IPS-NIHi7 (cell line): Measurements from ENCODE around the gene GLP2R.
A peak's percentile ranks its signal among the peaks of the same experiment; 100 is the strongest.
"Not testable (repeated sequence)": the region's sequence is repeated elsewhere in the genome, so short reads cannot be mapped to it uniquely, and the experiment has no call there.

ENCODE experiments used
- DNase-seq: peaks from one replicate; pipeline ENCODE4 v3.0.0; 2012; ENCODE audit warnings: mixed read lengths; ENCODE audit errors: extremely low spot score

The GLP2R gene

GRCh38 chr17:9825641-9826150 lies at the start of gene GLP2R:
GLP2R (plus strand) TSS chr17:9825924; CDS start chr17:9826064, 140 bp downstream.
- no peak for DNase-seq

GRCh38 chr17:9776911-9777310 lies 48.8 kb upstream of the GLP2R start:
- DNase-seq, result no peak

GRCh38 chr17:9780552-9780951 lies 45.2 kb upstream of the GLP2R start:
- no peak for DNase-seq

- DNase-seq, result no peak
Observed at GRCh38 chr17:9783050-9783449, 42.7 kb upstream of the GLP2R start.

GRCh38 chr17:9783465-9783864 lies 42.3 kb upstream of the GLP2R start:
- not testable (repeated sequence) for DNase-seq

- no peak for DNase-seq
Observed at GRCh38 chr17:9784544-9784943, 41.2 kb upstream of the GLP2R start.

- no peak for DNase-seq
Observed at GRCh38 chr17:9788601-9789000, 37.1 kb upstream of the GLP2R start.

- DNase-seq, result no peak
Observed at GRCh38 chr17:9790316-9790715, 35.4 kb upstream of the GLP2R start.

GRCh38 chr17:9790889-9791876 lies 34.5 kb upstream of the GLP2R start, which contains the start of gene DHRS7C:
DHRS7C (minus strand) TSS chr17:9791592; CDS start chr17:9791284, 308 bp downstream.
- DNase-seq, result no peak

GRCh38 chr17:9792181-9792840 lies 33.4 kb upstream of the GLP2R start:
- DNase-seq, result no peak

GRCh38 chr17:9798008-9798407 lies 27.7 kb upstream of the GLP2R start:
- DNase-seq, result no peak

GRCh38 chr17:9798724-9799123 lies 27.0 kb upstream of the GLP2R start:
- DNase-seq, result no peak

- no peak for DNase-seq
Observed at GRCh38 chr17:9801505-9801904, 24.2 kb upstream of the GLP2R start.

- peak; percentile 38 for DNase-seq
Observed at GRCh38 chr17:9802294-9802693, 23.4 kb upstream of the GLP2R start.

GRCh38 chr17:9802697-9803096 lies 23.0 kb upstream of the GLP2R start:
- no peak for DNase-seq

GRCh38 chr17:9805769-9806168 lies 20.0 kb upstream of the GLP2R start:
- DNase-seq, result no peak

GRCh38 chr17:9806699-9807098 lies 19.0 kb upstream of the GLP2R start:
- DNase-seq, result no peak

GRCh38 chr17:9809409-9809808 lies 16.3 kb upstream of the GLP2R start:
- DNase-seq, result no peak

GRCh38 chr17:9810100-9810949 lies 15.4 kb upstream of the GLP2R start:
- no peak for DNase-seq

GRCh38 chr17:9811086-9811485 lies 14.6 kb upstream of the GLP2R start:
- DNase-seq, result no peak

GRCh38 chr17:9811537-9811936 lies 14.2 kb upstream of the GLP2R start:
- peak; percentile 26 for DNase-seq

- no peak for DNase-seq
Observed at GRCh38 chr17:9813166-9813565, 12.6 kb upstream of the GLP2R start.
